K562 (cell line): Measurements from ENCODE around the gene MTA2. TPM values are rescaled to one million over a fixed set of nuclear protein-coding genes. Genes with fewer than 3 reads are reported as not detected.

ENCODE experiments used
- ATAC-seq: fragments of 200-7000 bp; cut with Tn5 transposase; 3 replicates; pipeline ENCODE4 v1.9.1; 2020; ENCODE audit warnings: moderate library complexity
- BruUV-seq: library from RNA; stranded (reverse); fragments of 400-500 nt; replicated peaks from 2 replicates; lab custom pipeline; 2021; lab: Mats Ljungman, UMichigan
- CTCF ChIA-PET: fragments of 300-600 bp; formaldehyde crosslinking; extraction: SDS; loops from one replicate; lab custom pipeline; 2021; ENCODE audit warnings: low intra/inter-chr PET ratio; lab: Yijun Ruan, JAX
- POLR2A ChIA-PET: fragments of 300-600, 350-650 bp; sonication (Branson Sonifier 250); formaldehyde crosslinking; extraction: SDS; loops from one replicate; lab custom pipeline; 2021; ENCODE audit warnings: antibody characterized with exemption, inconsistent platforms; lab: Yijun Ruan, JAX
- DNase-seq, 4 experiments: peaks; one replicate each; pipeline versions ENCODE4 v3.0.0 to v3.0.0-alpha.2; 2011 to 2018; ENCODE audit warnings: low spot score in 3 of 4, mixed read lengths in 3 of 4; ENCODE audit errors: extremely low read depth in 1 of 4
- FAIRE-seq: peaks from 2 replicates; lab custom pipeline; 2011; peaks lifted over from hg19 to GRCh38; lab: Jason Lieb, UNC
- H2AFZ ChIP-seq: 2 replicates; pipeline ENCODE4 v1.6.0; 2011; ENCODE audit warnings: low read depth, low read length, control low read depth, inconsistent platforms
- H3K27ac ChIP-seq: fragments of 200-600 bp; 3 replicates; pipeline ENCODE4 v1.8.0; 2011; ENCODE audit warnings: low read depth, mild to moderate bottlenecking, control low read depth, inconsistent platforms, low read length, moderate library complexity, mixed read lengths; ENCODE audit errors: extremely low read depth
- H3K27me3 ChIP-seq, 2 experiments: fragments of 300-600 bp in 1 of 2; 2 replicates in 1 of 2; 3 replicates in 1 of 2; pipeline versions ENCODE4 v1.6.0 to v1.8.0; 2011; ENCODE audit warnings: inconsistent platforms in 2 of 2, low read length in 2 of 2, mild to moderate bottlenecking in 1 of 2, mixed read lengths in 1 of 2, moderate library complexity in 1 of 2; ENCODE audit not compliant: control insufficient read depth in 2 of 2, insufficient read depth in 2 of 2
- H3K36me3 ChIP-seq: fragments of 300-600 bp; 3 replicates; pipeline ENCODE4 v1.8.0; 2011; ENCODE audit warnings: mild to moderate bottlenecking, low read length, inconsistent platforms; ENCODE audit not compliant: control insufficient read depth, insufficient read depth
- H3K4me1 ChIP-seq, 2 experiments: fragments of 200-600 bp in 1 of 2; replicated peaks in 1 of 2; 2 replicates in 1 of 2; 3 replicates in 1 of 2; pipeline versions ENCODE4 v1.5.1 to v1.8.0; 2011; ENCODE audit warnings: inconsistent platforms in 2 of 2, low read length in 2 of 2, mild to moderate bottlenecking in 1 of 2, mixed read lengths in 1 of 2, moderate library complexity in 1 of 2; ENCODE audit not compliant: control insufficient read depth in 2 of 2, insufficient read depth in 2 of 2
- H3K4me2 ChIP-seq: 2 replicates; pipeline ENCODE4 v1.6.1; 2011; ENCODE audit warnings: low read length, control low read depth, inconsistent platforms, mixed read lengths; ENCODE audit not compliant: insufficient read depth
- H3K4me3 ChIP-seq: fragments of 200-600 bp; sonication (generic), shearing (Covaris generic); 2 replicates; pipeline ENCODE4 v1.5.1; 2016; ENCODE audit warnings: control low read depth, inconsistent platforms
- H3K79me2 ChIP-seq: fragments of 200-600 bp; 3 replicates; pipeline ENCODE4 v1.8.0; 2011; ENCODE audit warnings: low read length, inconsistent platforms; ENCODE audit not compliant: control insufficient read depth, insufficient read depth
- H3K9ac ChIP-seq, 2 experiments: 2 replicates each; pipeline versions ENCODE4 v1.6.0 to v1.6.1; 2011; ENCODE audit warnings: low read depth in 2 of 2, low read length in 2 of 2, control low read depth in 1 of 2, inconsistent platforms in 1 of 2, mild to moderate bottlenecking in 1 of 2, mixed read lengths in 1 of 2; ENCODE audit not compliant: insufficient read depth in 1 of 2
- H3K9me1 ChIP-seq: one replicate; pipeline ENCODE4 v1.6.0; 2011; ENCODE audit warnings: inconsistent platforms, mild to moderate bottlenecking, low read length, moderate library complexity; ENCODE audit not compliant: control insufficient read depth, insufficient read depth
- H3K9me3 ChIP-seq: replicated peaks from 2 replicates; pipeline ENCODE4 v1.5.1; 2011; ENCODE audit warnings: low read depth, low read length, inconsistent platforms; ENCODE audit not compliant: control insufficient read depth, insufficient read depth
- H4K20me1 ChIP-seq: replicated peaks from 2 replicates; pipeline ENCODE4 v1.6.1; 2011; ENCODE audit warnings: low read length, inconsistent platforms, mixed read lengths; ENCODE audit not compliant: control insufficient read depth, insufficient read depth
- BRF1 ChIP-seq: IDR thresholded peaks from 3 replicates; pipeline ENCODE4 v1.6.1; 2011; ENCODE audit warnings: borderline replicate concordance, mild to moderate bottlenecking; ENCODE audit not compliant: insufficient read length; ENCODE audit errors: extremely low read depth
- EGR1 ChIP-seq: fragments of 450-650 bp; conservative IDR thresholded peaks from 2 replicates; pipeline ENCODE4 v1.6.1; 2017; ENCODE audit warnings: mild to moderate bottlenecking
- FOXA1 ChIP-seq: fragments of 450-650 bp; IDR thresholded peaks from 2 replicates; pipeline ENCODE4 v1.6.1; 2016; ENCODE audit warnings: mild to moderate bottlenecking, borderline replicate concordance
- NONO ChIP-seq, 2 experiments: fragments of 200-400 bp in 1 of 2; fragments of 450-650 bp in 1 of 2; formaldehyde crosslinking in 1 of 2; IDR thresholded peaks; 2 replicates each; pipeline ENCODE4 v1.6.1; 2017; ENCODE audit warnings: low read depth in 2 of 2, mild to moderate bottlenecking in 2 of 2, moderate library complexity in 2 of 2, low read length in 1 of 2
- NR2C2 ChIP-seq, 2 experiments: fragments of 200-800 bp in 1 of 2; sonication (Bioruptor generic) in 1 of 2; sonication (generic) in 1 of 2; formaldehyde crosslinking in 1 of 2; IDR thresholded peaks; 2 replicates each; pipeline versions ENCODE4 v1.6.1 to v1.8.0; 2016 to 2022; ENCODE audit warnings: mild to moderate bottlenecking in 1 of 2, missing compliant biosample characterization in 1 of 2, missing genetic modification characterization in 1 of 2, missing genetic modification reagents in 1 of 2
- ZBTB2 ChIP-seq: fragments of 450-650 bp; IDR thresholded peaks from 2 replicates; pipeline ENCODE4 v1.6.1; 2016; ENCODE audit warnings: antibody characterized with exemption
- ZBTB7A ChIP-seq: IDR thresholded peaks from 2 replicates; pipeline ENCODE4 v1.6.1; 2011; ENCODE audit warnings: low read depth, mild to moderate bottlenecking, low read length, moderate library complexity, borderline replicate concordance; ENCODE audit not compliant: control insufficient read depth
- ZSCAN32 ChIP-seq: fragments of 450-650 bp; formaldehyde crosslinking; IDR thresholded peaks from 2 replicates; pipeline ENCODE4 v1.4.0; 2020; ENCODE audit warnings: mild to moderate bottlenecking, moderate library complexity
- WGBS: fragments of 100-300 bp; shearing (Covaris generic); methylation state at CpG from one replicate; pipeline ENCODE4 v1.1.6; 2016; ENCODE audit warnings: low coverage, mixed read lengths; ENCODE audit not compliant: insufficient coverage; ENCODE audit errors: missing lambda C conversion rate; 5-methylcytosine and 5-hydroxymethylcytosine counted together
- in situ Hi-C: fragments of 300-500 bp; cut with MboI; formaldehyde crosslinking; loops from 4 replicates; pipeline ENCODE4 v1.15.0; 2018; ENCODE audit warnings: inconsistent platforms, mixed read lengths
- intact Hi-C: fragments of 100-400 bp; cut with micrococcal nuclease; formaldehyde crosslinking; loops from 2 replicates; pipeline ENCODE4 v1.14.2; 2022
- polyA plus RNA-seq, 8 experiments: library from polyadenylated mRNA; depleted of rRNA in 4 of 8; stranded (reverse) in 5 of 8; unstranded in 3 of 8; fragments of >200 nt; fragmentation: Nextera tagmentation in 2 of 8; fragmentation: Illumina TruSeq in 1 of 8; extraction: Ambion mirVana in 2 of 8; extraction: Trizol in 1 of 8; gene quantifications; 2 replicates each; pipeline versions ENCODE4 v1.2.1 to v1.2.3, GENCODE V29; 2011 to 2014; ENCODE audit warnings: inconsistent platforms in 1 of 8, missing spikeins in 1 of 8
- total RNA-seq, 7 experiments: library from RNA; depleted of rRNA in 6 of 7; stranded (reverse); fragments of >200 nt in 6 of 7; fragmentation: Illumina TruSeq in 2 of 7; extraction: Trizol in 2 of 7; gene quantifications; 2 replicates each; pipeline versions ENCODE4 v1.2.1 to v1.2.3, GENCODE V29; 2011 to 2021; ENCODE audit warnings: low replicate concordance in 1 of 7

The MTA2 gene
- total and polyA plus RNA-seq, 9 of the 15 experiments (the other 6 are each of a cell fraction or from before 2014, with no cell fraction given): 6.2 to 220 (median 172) TPM

GRCh38 chr11:62548545-62549335, 52.9 kb downstream of the MTA2 start (continued):
- TF ChIP-seq ZBTB7A (peak; percentile 53; the same call in 1 of the 2 replicates), FOXA1 (0 out of 2 replicates have a peak, but pooled peaks have one; percentile 39), NR2C2 (CRISPR knock-in tag; IDR thresholded peaks at IDR 0.05) (no peak), NR2C2 (tag; IDR thresholded peaks at IDR 0.05) (no peak), EGR1 (peak; percentile 72), ZSCAN32 (CRISPR knock-in tag) (no peak), NONO (IDR thresholded peaks at IDR 0.05; ENCODE audit: low read depth in 2 of 2, low read length in 1 of 2) (no peak)
- TF ChIP-seq, all 486 proteins: peak for 15

GRCh38 chr11:62547691-62548281, 53.9 kb downstream of the MTA2 start:
- ATAC-seq (no peak), DNase-seq (no peak), FAIRE-seq (no peak)
- no peak overlapping the region for H3K4me2 ChIP-seq
- ChIA-PET POLR2A (interaction anchor here (0.8 to 1.1 kb wide), 5 partner anchors 8 to 175 kb away, joined by 3 to 5 read pairs (median 4); no protein-coding TSS in a partner anchor), CTCF (no interaction called here)
- no peak overlapping the region for H3K4me3 ChIP-seq
- H3K9ac ChIP-seq: no peak overlapping the region
- no peaks in the 10 kb centered on the region for H3K9me3 ChIP-seq
- H3K27ac ChIP-seq: no peak overlapping the region
- H3K36me3 ChIP-seq: no peaks in the 10 kb centered on the region
- H3K9me1 ChIP-seq: peaks cover 6% of the 10 kb centered on the region
- no peaks in the 10 kb centered on the region; the same call in 1 of the 2 replicates for H4K20me1 ChIP-seq
- peaks cover 54 to 70% of the 10 kb centered on the region in 2 experiments for H3K4me1 ChIP-seq
- H3K79me2 ChIP-seq: peaks cover 35% of the 10 kb centered on the region
- 64% methylated on average over 8 of the region's 8 CpGs for WGBS
- no peak overlapping the region for H2AFZ ChIP-seq
- intact Hi-C loops (no loop called here), in situ Hi-C loops (no loop called here)
- no TSS peak for BruUV-seq
- H3K27me3 ChIP-seq: no peaks in the 10 kb centered on the region
- TF ChIP-seq BRF1 (no peak), ZBTB2 (no peak)
